Immature natural killer cell (primary cell): ENCODE data around the gene ATG2A. TPM values are rescaled to one million over a fixed set of nuclear protein-coding genes. Genes with fewer than 3 reads are reported as not detected.

Experiments used
- DNase-seq, 3 donors: peaks; one replicate each; pipeline ENCODE4 v3.0.0; 2022; ENCODE audit warnings: mixed read lengths in 1 of 3
- H3K27ac Mint-ChIP-seq, 6 donors: one replicate each; pipeline ENCODE4 v1.8.0; 2020; ENCODE audit warnings: mixed read lengths in 6 of 6, mild to moderate bottlenecking in 5 of 6, inconsistent platforms in 4 of 6, moderate library complexity in 3 of 6
- H3K27me3 Mint-ChIP-seq, 3 donors: one replicate each; pipeline ENCODE4 v1.8.0; 2020 to 2021; ENCODE audit warnings: low read depth in 3 of 3, mild to moderate bottlenecking in 3 of 3, mixed read lengths in 3 of 3, moderate library complexity in 3 of 3, inconsistent platforms in 1 of 3
- H3K36me3 Mint-ChIP-seq, 3 donors: one replicate each; pipeline ENCODE4 v1.8.0; 2020; ENCODE audit warnings: mixed read lengths in 3 of 3, inconsistent platforms in 2 of 3, mild to moderate bottlenecking in 2 of 3
- H3K4me1 Mint-ChIP-seq, 2 donors: one replicate each; pipeline ENCODE4 v1.8.0; 2020; ENCODE audit warnings: inconsistent platforms in 2 of 2, mild to moderate bottlenecking in 2 of 2, mixed read lengths in 2 of 2, moderate library complexity in 1 of 2
- H3K4me3 Mint-ChIP-seq, 5 donors: one replicate each; pipeline ENCODE4 v1.8.0; 2020; ENCODE audit warnings: mild to moderate bottlenecking in 5 of 5, mixed read lengths in 5 of 5, inconsistent platforms in 3 of 5, moderate library complexity in 3 of 5
- H3K9me3 Mint-ChIP-seq, 6 donors: one replicate each; pipeline ENCODE4 v1.8.0; 2020; ENCODE audit warnings: mild to moderate bottlenecking in 6 of 6, mixed read lengths in 6 of 6, inconsistent platforms in 4 of 6, moderate library complexity in 3 of 6
- polyA plus RNA-seq, 3 donors: library from polyadenylated mRNA; unstranded; fragments of 300-500 nt; fragmentation: Illumina TruSeq; gene quantifications; one replicate each; pipeline ENCODE4 v1.2.3, GENCODE V29; 2021

The ATG2A gene
- polyA plus RNA-seq, 3 donors from 2014 or later = 3.7 to 10.0 (median 6.7) TPM

GRCh38 chr11:64874308-64875240 lies 42.4 kb downstream of the ATG2A start:
- Mint-ChIP-seq H3K4me3 (peak overlapping the region; percentile 93 to 99 (median 98)), H3K27me3 (peaks cover 27 to 35% (median 32%) of the 10 kb centered on the region in 3 donors), H3K36me3 (peaks cover 8 to 26% (median 26%) of the 10 kb centered on the region in 3 donors), H3K27ac (peak overlapping the region; percentile 90 to 99 (median 98)), H3K4me1 (peaks cover 84% of the 10 kb centered on the region in 2 donors), H3K9me3 (no peaks in the 10 kb centered on the region)
- DNase-seq = peak; percentile 65 to 90 (median 77)

GRCh38 chr11:64872790-64873488 lies 44.1 kb downstream of the ATG2A start:
- no peaks in the 10 kb centered on the region for H3K9me3 Mint-ChIP-seq
- H3K4me3 Mint-ChIP-seq = peak overlapping the region; percentile 39 to 66 (median 48)
- peaks cover 8 to 30% (median 26%) of the 10 kb centered on the region in 3 donors for H3K36me3 Mint-ChIP-seq
- peak in 1 of 3 donors; percentile 1 for DNase-seq
- peak overlapping the region; percentile 59 to 92 (median 80) for H3K27ac Mint-ChIP-seq
- H3K27me3 Mint-ChIP-seq = peaks cover 14 to 25% (median 24%) of the 10 kb centered on the region in 3 donors
- H3K4me1 Mint-ChIP-seq = peaks cover 91% of the 10 kb centered on the region in 2 donors

GRCh38 chr11:64871492-64871891 lies 45.5 kb downstream of the ATG2A start:
- H3K36me3 Mint-ChIP-seq = peaks cover 12 to 28% (median 16%) of the 10 kb centered on the region in 3 donors

DNA sequence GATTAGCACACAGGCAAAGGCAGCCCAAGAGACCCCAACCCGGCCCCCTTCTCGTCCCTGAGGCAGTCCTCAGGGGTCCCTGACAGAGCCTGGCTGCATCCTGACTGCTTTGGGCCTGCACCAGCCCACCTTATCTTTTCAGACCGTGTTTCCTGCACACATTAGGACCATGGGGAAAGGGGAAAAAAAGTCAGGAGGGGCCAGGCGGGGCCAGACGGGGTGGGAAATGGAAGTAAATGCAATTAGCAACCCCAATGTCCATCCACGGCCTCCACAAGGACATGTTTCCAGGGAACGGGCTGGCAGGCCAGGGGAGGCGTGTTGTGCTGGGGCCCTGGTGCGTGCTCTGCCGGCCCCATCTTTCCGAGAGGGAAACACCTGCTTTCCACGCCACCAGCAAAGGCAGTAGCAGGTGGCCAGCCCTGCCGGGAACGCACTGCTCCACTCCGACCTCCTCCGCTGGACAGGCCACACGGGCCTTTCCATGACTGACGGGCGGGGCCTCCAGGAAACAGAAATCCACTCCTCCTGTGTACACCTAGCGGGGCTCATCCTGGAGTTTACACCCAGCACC lies 46.0 kb downstream of the ATG2A start:
- peaks cover 12 to 32% (median 16%) of the 10 kb centered on the region in 3 donors for H3K36me3 Mint-ChIP-seq
- no peaks in the 10 kb centered on the region for H3K9me3 Mint-ChIP-seq
- peak overlapping the region; percentile 80 to 95 (median 93) for H3K27ac Mint-ChIP-seq
- H3K4me3 Mint-ChIP-seq = peak overlapping the region; percentile 74 to 90 (median 80)
- H3K27me3 Mint-ChIP-seq = peaks cover 7 to 19% (median 17%) of the 10 kb centered on the region in 3 donors
- DNase-seq = no peak
- peaks cover 87 to 90% of the 10 kb centered on the region in 2 donors for H3K4me1 Mint-ChIP-seq

More at GRCh38 chr11:64871492-64871891, 45.5 kb downstream of the ATG2A start:
- H3K27me3 Mint-ChIP-seq = peaks cover 7 to 18% (median 14%) of the 10 kb centered on the region in 3 donors
- H3K4me3 Mint-ChIP-seq = peak overlapping the region; percentile 70 to 90 (median 78)
- peak in 1 of 3 donors; percentile 30 for DNase-seq
- no peaks in the 10 kb centered on the region for H3K9me3 Mint-ChIP-seq
- peaks cover 87 to 90% of the 10 kb centered on the region in 2 donors for H3K4me1 Mint-ChIP-seq
- H3K27ac Mint-ChIP-seq = peak overlapping the region; percentile 80 to 95 (median 92)

DNA sequence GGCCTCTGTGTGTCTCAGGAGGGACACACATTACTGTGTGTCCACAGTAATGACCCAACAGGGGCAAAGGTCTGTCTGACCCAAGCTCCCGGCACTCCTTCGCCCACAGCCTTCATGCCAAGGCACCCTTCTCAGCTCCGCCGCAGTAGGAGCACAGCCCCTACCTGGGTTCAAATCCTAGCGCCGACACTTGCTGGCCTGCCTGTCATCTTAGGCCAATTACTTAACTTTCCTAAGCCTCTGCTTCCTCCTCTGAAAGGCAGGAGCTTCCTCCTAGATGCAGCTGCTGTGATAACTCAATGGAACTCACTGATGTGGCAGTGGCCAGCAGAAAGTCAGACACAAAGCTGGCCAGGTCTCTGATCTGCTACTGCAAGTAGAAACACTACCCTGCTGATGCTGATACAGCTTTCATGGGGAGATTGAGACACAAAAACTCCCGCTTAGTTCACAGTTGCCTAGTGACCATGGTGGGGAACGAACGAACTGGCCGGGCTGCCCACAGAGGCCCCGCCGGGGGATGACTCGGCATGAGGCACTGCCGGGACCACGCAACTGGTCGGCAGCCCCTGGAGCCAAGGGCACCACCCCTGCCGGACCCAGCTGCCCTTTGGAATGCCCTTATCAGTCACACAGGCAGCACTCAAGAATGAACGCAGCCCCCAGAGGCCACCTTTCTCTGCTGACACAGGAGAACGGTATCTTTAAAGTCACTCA lies 46.7 kb downstream of the ATG2A start:
- Mint-ChIP-seq H3K9me3 (no peaks in the 10 kb centered on the region), H3K4me1 (peaks cover 87 to 90% of the 10 kb centered on the region in 2 donors), H3K27me3 (peaks cover 7 to 21% (median 15%) of the 10 kb centered on the region in 3 donors), H3K27ac (peak overlapping the region; percentile 80 to 95 (median 92)), H3K4me3 (peak overlapping the region; percentile 74 to 90 (median 77)), H3K36me3 (peaks cover 12 to 36% (median 17%) of the 10 kb centered on the region in 3 donors)
- no peak for DNase-seq

GRCh38 chr11:64869571-64870175 lies 47.3 kb downstream of the ATG2A start:
- Mint-ChIP-seq H3K4me3 (peak overlapping the region; percentile 74 to 90 (median 77)), H3K27me3 (peaks cover 7 to 21% (median 15%) of the 10 kb centered on the region in 3 donors), H3K36me3 (peaks cover 9 to 34% (median 17%) of the 10 kb centered on the region in 3 donors), H3K9me3 (no peaks in the 10 kb centered on the region), H3K27ac (peak overlapping the region; percentile 80 to 95 (median 92)), H3K4me1 (peaks cover 87 to 90% of the 10 kb centered on the region in 2 donors)
- DNase-seq = peak in 1 of 3 donors; percentile 48

- peak overlapping the region; percentile 80 to 95 (median 92) for H3K27ac Mint-ChIP-seq
- peak overlapping the region; percentile 74 to 90 (median 77) for H3K4me3 Mint-ChIP-seq
- peaks cover 7 to 16% (median 16%) of the 10 kb centered on the region in 3 donors for H3K27me3 Mint-ChIP-seq
- peaks cover 87 to 90% of the 10 kb centered on the region in 2 donors for H3K4me1 Mint-ChIP-seq
- H3K9me3 Mint-ChIP-seq = no peaks in the 10 kb centered on the region
- DNase-seq = no peak
- H3K36me3 Mint-ChIP-seq = peaks cover 3 to 29% (median 17%) of the 10 kb centered on the region in 3 donors
Observed at GRCh38 chr11:64868904-64869570, 48.0 kb downstream of the ATG2A start.

- no peaks in the 10 kb centered on the region for H3K9me3 Mint-ChIP-seq
- H3K36me3 Mint-ChIP-seq = peaks cover 3 to 24% (median 16%) of the 10 kb centered on the region in 3 donors
- H3K27ac Mint-ChIP-seq = peak overlapping the region; percentile 80 to 93 (median 92)
- no peak for DNase-seq
- peak overlapping the region; percentile 71 to 90 (median 76) for H3K4me3 Mint-ChIP-seq
- H3K4me1 Mint-ChIP-seq = peaks cover 92 to 95% of the 10 kb centered on the region in 2 donors
- peaks cover 9 to 16% (median 16%) of the 10 kb centered on the region in 3 donors for H3K27me3 Mint-ChIP-seq
Observed at GRCh38 chr11:64867748-64868462, 49.1 kb downstream of the ATG2A start.

DNA sequence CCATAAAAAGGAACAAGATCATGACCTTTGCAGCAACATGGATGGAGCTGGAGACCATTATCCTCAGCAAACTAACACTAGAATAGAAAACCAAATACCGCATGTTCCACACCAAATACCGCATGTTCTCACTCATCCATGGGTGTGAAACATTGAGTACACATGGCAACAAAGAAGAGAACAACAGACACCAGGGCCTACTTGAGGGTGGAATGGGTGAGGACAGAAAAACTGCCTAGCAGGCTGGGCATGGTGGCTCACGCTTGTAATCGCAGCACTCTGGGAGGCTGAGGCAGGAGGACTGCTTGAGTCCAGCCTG lies 50.9 kb downstream of the ATG2A start:
- no peaks in the 10 kb centered on the region for H3K9me3 Mint-ChIP-seq
- peak overlapping the region; percentile 90 to 99 (median 96) for H3K27ac Mint-ChIP-seq
- peak; percentile 70 to 78 (median 73) for DNase-seq
- peak overlapping the region; percentile 56 to 95 (median 76) for H3K4me3 Mint-ChIP-seq
- peaks cover 9 to 19% (median 15%) of the 10 kb centered on the region in 3 donors for H3K27me3 Mint-ChIP-seq
- peaks cover under 1 to 17% (median 9%) of the 10 kb centered on the region in 3 donors for H3K36me3 Mint-ChIP-seq
- peaks cover 92 to 95% of the 10 kb centered on the region in 2 donors for H3K4me1 Mint-ChIP-seq

- DNase-seq = peak in 1 of 3 donors; percentile 43
Observed at GRCh38 chr11:64865286-64866172, 51.5 kb downstream of the ATG2A start.

More at GRCh38 chr11:64865286-64866172, 51.5 kb downstream of the ATG2A start:
- Mint-ChIP-seq H3K4me3 (peak overlapping the region; percentile 56 to 95 (median 76)), H3K27me3 (peaks cover 9 to 21% (median 17%) of the 10 kb centered on the region in 3 donors), H3K4me1 (peaks cover 91 to 94% of the 10 kb centered on the region in 2 donors), H3K36me3 (peaks cover 0 to 17% (median 9%) of the 10 kb centered on the region in 3 donors), H3K9me3 (no peaks in the 10 kb centered on the region), H3K27ac (peak overlapping the region; percentile 90 to 99 (median 96))
